ENCODE data around the gene ZNF681.

- TF ChIP-seq, protein P1, sequence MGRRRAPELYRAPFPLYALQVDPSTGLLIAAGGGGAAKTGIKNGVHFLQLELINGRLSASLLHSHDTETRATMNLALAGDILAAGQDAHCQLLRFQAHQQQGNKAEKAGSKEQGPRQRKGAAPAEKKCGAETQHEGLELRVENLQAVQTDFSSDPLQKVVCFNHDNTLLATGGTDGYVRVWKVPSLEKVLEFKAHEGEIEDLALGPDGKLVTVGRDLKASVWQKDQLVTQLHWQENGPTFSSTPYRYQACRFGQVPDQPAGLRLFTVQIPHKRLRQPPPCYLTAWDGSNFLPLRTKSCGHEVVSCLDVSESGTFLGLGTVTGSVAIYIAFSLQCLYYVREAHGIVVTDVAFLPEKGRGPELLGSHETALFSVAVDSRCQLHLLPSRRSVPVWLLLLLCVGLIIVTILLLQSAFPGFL (CRISPR knock-in tag; IDR thresholded peaks at IDR 0.05), result no peak
- TF ChIP-seq, protein P2, sequence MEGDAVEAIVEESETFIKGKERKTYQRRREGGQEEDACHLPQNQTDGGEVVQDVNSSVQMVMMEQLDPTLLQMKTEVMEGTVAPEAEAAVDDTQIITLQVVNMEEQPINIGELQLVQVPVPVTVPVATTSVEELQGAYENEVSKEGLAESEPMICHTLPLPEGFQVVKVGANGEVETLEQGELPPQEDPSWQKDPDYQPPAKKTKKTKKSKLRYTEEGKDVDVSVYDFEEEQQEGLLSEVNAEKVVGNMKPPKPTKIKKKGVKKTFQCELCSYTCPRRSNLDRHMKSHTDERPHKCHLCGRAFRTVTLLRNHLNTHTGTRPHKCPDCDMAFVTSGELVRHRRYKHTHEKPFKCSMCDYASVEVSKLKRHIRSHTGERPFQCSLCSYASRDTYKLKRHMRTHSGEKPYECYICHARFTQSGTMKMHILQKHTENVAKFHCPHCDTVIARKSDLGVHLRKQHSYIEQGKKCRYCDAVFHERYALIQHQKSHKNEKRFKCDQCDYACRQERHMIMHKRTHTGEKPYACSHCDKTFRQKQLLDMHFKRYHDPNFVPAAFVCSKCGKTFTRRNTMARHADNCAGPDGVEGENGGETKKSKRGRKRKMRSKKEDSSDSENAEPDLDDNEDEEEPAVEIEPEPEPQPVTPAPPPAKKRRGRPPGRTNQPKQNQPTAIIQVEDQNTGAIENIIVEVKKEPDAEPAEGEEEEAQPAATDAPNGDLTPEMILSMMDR (IDR thresholded peaks at IDR 0.05 in 2 of 3, conservative IDR thresholded peaks at IDR 0.05 in 1 of 3; ENCODE audit: insufficient read depth in 2 of 3, low read depth in 1 of 3, low read length in 3 of 3), result no peak
- no peak for TF ChIP-seq ZBTB7A (IDR thresholded peaks at IDR 0.05; ENCODE audit: borderline replicate concordance, control insufficient read depth, low read depth, low read length)
- no peak for TF ChIP-seq TAL1 (IDR thresholded peaks at IDR 0.05)
- no peak for TF ChIP-seq CHD7 (IDR thresholded peaks at IDR 0.05; ENCODE audit: low read depth, low read length)
- TF ChIP-seq POLR2AphosphoS5 (IDR thresholded peaks at IDR 0.05; ENCODE audit: control insufficient read depth, insufficient read depth, low read depth, low read length), result no peak
- no peak for TF ChIP-seq DNMT1 (IDR thresholded peaks at IDR 0.05)
- TF ChIP-seq HDAC6 (IDR thresholded peaks at IDR 0.05; ENCODE audit: low read depth, low read length), result no peak
- TF ChIP-seq ZNF347 (CRISPR knock-in tag; IDR thresholded peaks at IDR 0.05; ENCODE audit: low read depth), result no peak
- TF ChIP-seq GATA2 (CRISPR knock-in tag; IDR thresholded peaks at IDR 0.05), result no peak
- no peak for TF ChIP-seq FOXJ2 (tag; IDR thresholded peaks at IDR 0.05)
- TF ChIP-seq LARP7 (IDR thresholded peaks at IDR 0.05), result no peak
- TF ChIP-seq BHLHE40 (IDR thresholded peaks at IDR 0.05; ENCODE audit: low read length), result no peak
- no peak for TF ChIP-seq MEF2D (tag; conservative IDR thresholded peaks at IDR 0.05; ENCODE audit: low read depth)
Measured at GRCh38 chr19:23801803-23802202, 43.1 kb upstream of the ZNF681 start.
